GM10847 (cell line): ENCODE measurements around the gene BRWD1.

Experiments used
- POLR2A ChIP-seq: IDR thresholded peaks from 2 replicates; pipeline ENCODE4 v1.6.1; 2011; ENCODE audit not compliant: insufficient read length; ENCODE audit errors: extremely low read depth

The BRWD1 gene

DNA sequence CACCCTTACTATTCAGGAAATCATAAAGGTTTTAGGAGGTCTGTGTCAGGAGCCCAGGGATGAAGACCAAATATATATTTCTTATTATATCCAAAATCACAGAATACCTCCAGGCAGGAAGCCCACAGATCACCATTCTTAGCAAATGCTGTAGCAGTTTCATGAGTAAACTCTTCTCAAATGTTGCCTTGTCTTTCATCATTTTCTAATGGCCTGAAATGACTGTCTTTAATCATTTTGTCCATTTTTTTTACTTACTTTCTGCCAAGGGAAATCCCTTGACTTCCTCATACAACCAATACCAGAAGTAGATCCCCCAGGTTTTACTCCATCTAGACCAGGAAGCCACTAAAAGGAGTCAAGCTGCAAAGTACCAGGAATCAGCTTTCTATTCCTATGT lies 162.6 kb downstream of the BRWD1 start:
- no peak for TF ChIP-seq POLR2A

DNA sequence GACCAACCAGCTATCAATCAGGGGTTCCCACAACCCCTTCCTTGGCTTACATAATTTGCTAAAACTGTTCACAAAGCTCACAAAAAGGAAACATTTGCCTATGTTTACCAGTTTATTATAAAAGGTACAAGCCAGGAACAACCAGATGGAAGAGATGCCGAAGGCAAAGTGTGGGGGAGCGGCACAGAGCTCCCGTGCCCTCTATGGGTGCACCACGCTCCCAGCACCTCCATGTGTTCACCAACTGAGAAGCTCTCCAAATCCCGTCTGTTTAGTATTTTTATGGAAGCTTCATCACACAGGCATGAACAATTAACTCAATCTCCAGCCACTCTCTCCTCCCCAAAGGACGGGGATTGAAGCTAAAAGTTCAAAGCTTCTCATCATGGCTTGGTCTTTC lies 163.1 kb downstream of the BRWD1 start:
- TF ChIP-seq POLR2A: no peak

DNA sequence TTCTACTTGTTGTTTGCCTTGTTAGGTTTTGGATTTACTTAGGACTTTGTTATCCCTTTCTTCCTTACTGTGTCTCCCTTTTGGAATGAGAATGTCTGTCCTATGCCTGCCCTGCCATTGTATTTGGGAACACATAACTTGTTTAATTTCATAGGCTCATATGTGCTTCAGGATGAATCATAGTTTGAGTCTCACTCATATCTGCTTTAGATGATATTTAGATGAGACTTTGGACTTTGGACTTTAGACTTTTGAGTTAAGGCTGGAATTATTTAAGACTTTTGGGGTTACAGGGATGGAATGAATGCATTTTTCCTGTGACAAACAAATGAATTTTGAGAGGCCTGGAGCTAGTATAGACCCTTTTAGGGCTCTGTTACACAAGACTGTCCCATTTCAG lies 163.6 kb downstream of the BRWD1 start:
- no peak for TF ChIP-seq POLR2A

DNA sequence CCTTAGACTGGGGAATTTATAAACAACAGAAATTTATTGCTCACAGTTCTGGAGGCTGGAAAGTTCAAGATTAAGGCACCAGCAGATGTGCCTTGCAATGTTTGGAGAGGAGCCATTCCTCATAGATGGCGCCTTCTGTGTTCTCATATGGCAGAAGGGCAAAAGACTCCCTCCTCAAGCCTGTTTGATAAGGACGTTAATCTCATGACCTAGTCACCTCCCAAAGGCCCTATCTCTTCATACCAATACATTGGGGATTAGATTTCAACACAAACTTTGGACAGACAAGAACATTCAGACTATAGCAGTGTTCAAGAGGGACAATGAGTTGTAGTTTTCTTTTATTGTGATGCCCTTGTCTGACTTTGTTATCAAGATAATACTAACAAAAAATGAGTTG lies 164.5 kb downstream of the BRWD1 start:
- TF ChIP-seq POLR2A: no peak

DNA sequence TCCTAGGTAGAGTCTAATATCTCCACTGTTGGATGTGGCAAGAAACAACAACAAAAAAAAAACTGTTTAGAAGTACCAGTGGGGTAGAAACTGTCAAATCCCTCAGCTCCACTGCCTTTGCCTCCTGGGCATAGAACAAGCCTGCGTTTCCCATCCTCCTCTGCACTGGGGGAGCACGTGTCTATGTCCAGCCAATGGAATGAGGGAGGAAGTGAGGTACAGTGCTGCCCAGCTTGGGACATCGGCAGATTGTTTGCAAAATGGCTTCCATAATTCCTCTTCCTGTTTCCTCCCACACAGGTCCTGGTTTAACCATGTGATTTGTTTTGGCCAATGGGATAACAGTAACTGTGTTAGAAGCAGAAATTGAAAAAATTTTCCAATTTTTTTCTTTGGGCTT lies 169.2 kb downstream of the BRWD1 start:
- no peak for TF ChIP-seq POLR2A

DNA sequence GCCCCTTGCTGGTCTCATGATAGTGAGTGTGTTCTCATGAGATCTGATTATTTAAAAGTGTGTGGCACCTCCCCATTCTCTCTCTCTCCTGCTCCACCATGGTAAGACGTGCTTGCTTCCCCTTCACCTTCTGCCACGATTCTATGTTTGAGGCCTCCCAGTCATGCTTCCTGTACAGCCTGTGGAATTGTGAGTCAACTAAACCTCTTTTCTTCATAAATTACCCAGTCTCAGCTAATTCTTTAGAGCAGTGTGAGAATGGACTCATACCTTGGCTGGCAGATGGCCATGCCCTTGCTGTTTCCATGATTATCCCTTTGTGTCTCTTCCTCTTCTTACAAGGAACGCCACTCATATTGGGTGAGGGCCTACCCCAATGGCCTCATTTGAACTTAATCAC lies 170.5 kb downstream of the BRWD1 start:
- no peak for TF ChIP-seq POLR2A

DNA sequence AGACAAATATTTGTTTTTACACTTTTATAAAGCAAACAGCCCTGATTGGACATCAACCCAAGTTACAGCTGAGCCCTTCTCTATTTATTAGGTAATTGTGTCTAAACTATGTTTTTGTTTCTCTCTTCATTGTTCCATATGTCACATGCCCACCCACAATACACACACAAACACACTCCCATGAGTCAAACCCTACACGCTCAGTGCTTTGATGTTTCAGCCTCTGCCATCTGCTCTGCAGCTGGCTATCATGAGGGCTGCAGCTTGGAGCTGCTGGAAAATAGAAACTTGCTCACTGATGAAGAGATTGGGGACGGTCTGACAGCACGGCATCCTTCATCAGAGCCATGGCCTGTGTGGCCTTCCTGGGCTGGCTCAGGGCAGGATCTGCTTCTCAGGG lies 171.9 kb downstream of the BRWD1 start:
- no peak for TF ChIP-seq POLR2A

DNA sequence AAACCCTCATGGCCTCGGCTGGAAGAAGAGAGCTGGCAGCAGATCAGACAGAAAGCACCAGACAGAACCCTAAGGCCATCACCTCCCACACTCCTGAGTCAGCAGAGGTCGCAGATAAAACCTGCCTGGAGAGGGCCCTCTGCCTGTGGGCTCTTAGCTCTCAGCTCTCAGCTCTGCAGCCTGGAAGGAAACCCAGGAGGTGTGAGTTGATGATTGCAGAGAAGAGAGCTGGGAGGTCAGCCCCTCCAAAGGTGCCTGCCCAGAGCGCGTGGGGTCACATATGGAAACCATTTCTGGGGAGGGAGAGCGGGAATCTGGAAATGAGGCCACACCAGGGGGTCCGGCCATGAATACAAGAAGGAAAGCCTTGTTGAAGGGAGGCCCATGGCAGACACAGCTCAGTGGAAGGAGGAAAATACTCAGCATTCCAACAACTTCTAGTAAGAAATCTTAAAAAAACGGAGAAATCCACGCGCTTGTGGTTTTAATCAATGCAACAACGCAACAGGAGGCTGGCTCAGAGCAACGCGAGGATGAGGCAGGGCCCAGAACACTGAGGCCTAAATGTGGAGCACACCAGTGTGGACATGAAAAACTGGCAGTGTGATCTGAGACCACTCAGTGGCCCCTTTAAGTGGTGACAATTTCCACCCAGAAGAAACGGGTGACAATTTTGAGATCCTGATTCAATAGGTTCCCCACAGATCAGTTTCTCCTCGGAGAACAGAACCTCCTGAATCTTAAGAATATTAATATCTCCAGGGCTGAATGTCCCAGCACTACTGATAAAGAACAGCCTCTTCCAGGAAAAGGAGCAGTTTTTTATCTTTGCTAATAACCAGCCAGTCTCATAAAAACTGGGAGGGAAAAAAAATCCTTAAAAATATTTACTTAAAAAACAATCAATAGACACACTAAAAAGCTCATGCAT lies 175.9 kb downstream of the BRWD1 start:
- no peak for TF ChIP-seq POLR2A

DNA sequence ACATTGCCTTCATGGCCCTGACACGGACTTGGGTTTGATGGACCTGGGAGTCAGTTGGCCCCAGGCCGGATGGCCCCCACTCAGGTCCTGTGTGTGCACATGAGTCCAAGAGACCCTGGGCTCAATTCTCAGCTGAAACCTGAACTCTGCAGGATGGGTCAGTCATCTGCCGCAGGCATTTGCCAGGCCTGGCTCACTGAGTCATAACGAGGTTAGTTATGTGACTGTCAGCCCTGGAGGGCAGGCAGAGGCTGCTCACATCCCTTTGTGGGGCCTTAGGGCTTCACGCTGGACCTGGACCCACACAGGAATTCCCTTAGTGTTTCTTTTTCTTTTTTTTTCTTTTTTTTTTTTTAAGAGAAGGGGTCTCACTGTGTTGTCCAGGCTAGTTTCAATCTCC lies 176.7 kb downstream of the BRWD1 start:
- no peak for TF ChIP-seq POLR2A

DNA sequence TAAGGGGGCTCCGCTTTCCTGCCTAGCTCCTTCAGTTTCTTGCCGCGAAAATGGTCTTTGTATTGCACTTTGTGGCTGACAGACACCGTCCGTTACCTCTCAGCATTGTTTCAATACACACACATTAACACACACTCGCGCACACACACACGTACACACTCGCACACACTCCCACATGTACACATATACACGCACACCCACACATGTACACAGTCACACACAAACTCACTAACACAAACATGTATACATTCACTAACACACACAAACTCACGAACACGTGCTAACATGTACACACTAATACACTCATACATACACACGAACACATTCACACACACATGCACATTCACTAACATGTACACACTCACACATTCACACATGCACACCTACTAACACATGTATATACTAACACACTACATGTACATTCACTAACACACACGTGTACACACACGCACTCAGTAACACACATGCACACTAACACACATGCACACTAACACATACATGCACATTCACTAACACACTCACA lies 179.1 kb downstream of the BRWD1 start:
- no peak for TF ChIP-seq POLR2A
